ENCODE measurements around the gene OR7D4. TPM values are rescaled to one million over a fixed set of nuclear protein-coding genes. Genes with fewer than 3 reads are reported as not detected.

OR7D4 gene
- total and polyA plus RNA-seq, 7 experiments from 2014 or later = not detected

DNA sequence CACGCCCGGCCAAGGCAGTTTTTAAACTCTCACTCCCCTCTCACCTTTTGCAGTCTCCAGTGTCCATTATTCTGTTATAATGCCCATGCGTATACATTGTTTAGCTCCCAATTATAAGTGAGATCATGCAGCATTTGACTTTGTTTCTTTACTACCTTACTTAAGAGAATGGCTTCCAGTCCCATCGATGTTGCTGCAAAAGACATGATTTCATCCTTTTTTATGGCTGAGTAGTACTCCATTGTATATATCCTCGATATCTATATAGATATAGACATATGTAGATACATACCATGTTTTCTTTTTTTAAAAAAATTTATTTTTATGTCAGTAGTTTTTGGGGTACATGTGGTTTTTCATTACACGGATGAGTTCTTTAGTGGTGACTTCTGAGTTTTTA, 32.2 kb downstream of the OR7D4 start:
- Histone ChIP-seq H3K27me3 (ENCODE audit: control insufficient read depth in 2 of 2, insufficient read depth in 2 of 2, low read length in 2 of 2) (no peaks in the 10 kb centered on the region), H3K27ac (ENCODE audit: low read depth, low read length) (no peak overlapping the region), H3K36me3 (ENCODE audit: control insufficient read depth in 2 of 3, insufficient read depth in 3 of 3, low read length in 3 of 3) (no peaks in the 10 kb centered on the region), H3K4me1 (ENCODE audit: control insufficient read depth in 2 of 2, insufficient read depth in 2 of 2, low read length in 2 of 2) (no peaks in the 10 kb centered on the region), H3K9me3 (ENCODE audit: control insufficient read depth in 2 of 3, low read length in 3 of 3) (peaks cover 0 to 8% (median 0%) of the 10 kb centered on the region in 3 experiments), H3K4me3 (ENCODE audit: low read length) (no peak overlapping the region)
- ChIA-PET CTCF (no interaction called here), POLR2A (no interaction called here)
- no peak for ATAC-seq
- H3K27me3 Mint-ChIP-seq = peaks cover 0 to 30% (median 24%) of the 10 kb centered on the region in 5 donors
- no peaks in the 10 kb centered on the region for H3K4me1 Mint-ChIP-seq
- no peak overlapping the region for H3K27ac Mint-ChIP-seq
- intact Hi-C loops (cut with micrococcal nuclease) = no loop called here
- no peak overlapping the region for H3K4me3 Mint-ChIP-seq
- H3K36me3 Mint-ChIP-seq = peaks cover 0 to 25% (median 0%) of the 10 kb centered on the region in 5 donors
- no peak for DNase-seq
- H3K9me3 Mint-ChIP-seq = peaks cover 0 to 44% (median 24%) of the 10 kb centered on the region in 11 donors

DNA sequence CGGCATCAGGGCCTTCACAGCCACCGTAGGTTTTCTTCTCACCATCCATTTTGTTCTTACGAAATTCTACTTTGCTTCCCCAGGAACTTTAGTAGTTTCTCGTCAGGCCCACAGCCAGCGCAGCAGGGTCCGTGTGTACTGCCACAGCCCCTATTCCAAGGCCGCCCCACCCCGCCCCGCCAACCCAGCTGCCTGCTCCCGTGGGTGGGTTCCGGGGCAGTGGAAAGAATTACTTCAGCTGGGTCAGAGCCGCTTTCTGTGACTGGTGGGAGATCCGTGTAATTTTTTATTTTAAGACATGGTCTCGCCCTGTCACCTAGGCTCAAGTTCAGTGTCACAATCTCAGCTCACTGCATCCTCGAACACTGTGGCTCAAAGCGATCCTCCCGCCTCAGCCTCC, 36.4 kb downstream of the OR7D4 start:
- CTCF ChIA-PET = no interaction called here
- H3K4me1 ChIP-seq (ENCODE audit: control insufficient read depth in 2 of 2, insufficient read depth in 2 of 2, low read length in 2 of 2) = no peaks in the 10 kb centered on the region
- Mint-ChIP-seq H3K36me3 (peaks cover 0 to 30% (median 0%) of the 10 kb centered on the region in 5 donors), H3K9me3 (peaks cover 0 to 28% (median 6%) of the 10 kb centered on the region in 11 donors), H3K4me1 (no peaks in the 10 kb centered on the region), H3K4me3 (no peak overlapping the region), H3K27ac (no peak overlapping the region), H3K27me3 (peaks cover 0 to 17% (median 4%) of the 10 kb centered on the region in 5 donors)
- POLR2A ChIA-PET = no interaction called here
- no peak overlapping the region for H3K27ac ChIP-seq (ENCODE audit: low read depth, low read length)
- no peak overlapping the region for H3K4me3 ChIP-seq (ENCODE audit: low read length)
- no peaks in the 10 kb centered on the region for H3K36me3 ChIP-seq (ENCODE audit: control insufficient read depth in 2 of 3, insufficient read depth in 3 of 3, low read length in 3 of 3)
- H3K9me3 ChIP-seq (ENCODE audit: control insufficient read depth in 2 of 3, low read length in 3 of 3) = no peaks in the 10 kb centered on the region
- intact Hi-C loops (cut with micrococcal nuclease) = no loop called here
- ATAC-seq (no peak), DNase-seq (no peak)
- no peaks in the 10 kb centered on the region for H3K27me3 ChIP-seq (ENCODE audit: control insufficient read depth in 2 of 2, insufficient read depth in 2 of 2, low read length in 2 of 2)

DNA sequence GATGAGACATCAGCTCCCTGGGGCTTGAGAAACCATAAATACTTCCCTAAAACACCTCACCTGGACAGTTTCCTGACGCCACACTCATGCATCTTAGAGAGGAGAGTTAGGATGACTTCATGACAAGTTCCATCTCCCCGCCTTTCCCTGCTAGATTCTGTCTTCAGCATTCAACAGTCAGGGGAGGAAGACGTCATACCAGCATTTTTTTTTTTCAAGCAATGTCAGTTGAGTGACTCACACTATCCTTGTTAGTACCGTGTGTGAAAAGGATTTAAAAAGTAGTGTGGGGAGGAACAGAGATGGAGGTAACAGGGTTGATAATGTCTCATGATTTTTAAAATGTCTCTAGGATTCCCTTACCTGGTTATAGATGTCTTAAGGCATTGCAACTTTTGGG, 40.5 kb downstream of the OR7D4 start, which contains the start of gene OR7D2:
Gene OR7D2, plus strand, starts transcription at position 79 of the 400 bp plus-strand sequence. CDS start 6,803 bp downstream, outside the sequence.
- ChIA-PET POLR2A (no interaction called here), CTCF (no interaction called here)
- H3K27me3 Mint-ChIP-seq = peaks cover 0 to 11% (median 9%) of the 10 kb centered on the region in 5 donors
- no peak within 1 kb of the TSS for H3K27ac ChIP-seq (ENCODE audit: low read depth, low read length)
- H3K4me3 Mint-ChIP-seq = no peak within 1 kb of the TSS
- no peaks in the 10 kb centered on the region for H3K27me3 ChIP-seq (ENCODE audit: control insufficient read depth in 2 of 2, insufficient read depth in 2 of 2, low read length in 2 of 2)
- DNase-seq = no peak
- H3K4me1 Mint-ChIP-seq = no peaks in the 10 kb centered on the region
- no peak for ATAC-seq
- peaks cover 0 to 31% (median 5%) of the 10 kb centered on the region in 11 donors for H3K9me3 Mint-ChIP-seq
- no peaks in the 10 kb centered on the region for H3K9me3 ChIP-seq (ENCODE audit: control insufficient read depth in 2 of 3, low read length in 3 of 3)
- H3K4me3 ChIP-seq (ENCODE audit: low read length) = no peak within 1 kb of the TSS
- H3K36me3 ChIP-seq (ENCODE audit: control insufficient read depth in 2 of 3, insufficient read depth in 3 of 3, low read length in 3 of 3) = no peaks in the 10 kb centered on the region
- intact Hi-C loops (cut with micrococcal nuclease) = no loop called here
- H3K4me1 ChIP-seq (ENCODE audit: control insufficient read depth in 2 of 2, insufficient read depth in 2 of 2, low read length in 2 of 2) = no peaks in the 10 kb centered on the region
- peak within 1 kb of the TSS in 1 of 9 donors; percentile 39 for H3K27ac Mint-ChIP-seq
- H3K36me3 Mint-ChIP-seq = peaks cover 0 to 33% (median 4%) of the 10 kb centered on the region in 5 donors

DNA sequence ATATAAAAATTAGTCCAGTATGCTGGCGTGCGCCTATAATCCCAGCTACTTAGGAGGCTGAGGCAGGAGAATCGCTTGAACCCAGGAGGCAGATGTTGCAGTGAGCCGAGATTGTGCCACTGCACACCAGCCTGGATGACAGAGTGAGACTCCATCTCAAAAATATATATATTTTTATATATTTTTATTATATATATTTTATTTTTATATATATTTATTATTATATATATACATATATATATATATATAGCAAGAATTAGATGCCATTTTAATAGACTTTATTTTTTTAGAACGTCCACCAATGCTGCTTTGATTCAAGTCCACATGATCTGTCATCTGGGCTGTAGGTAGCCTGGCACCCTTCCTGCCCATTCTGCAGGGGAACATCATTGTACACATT, 44.1 kb downstream of the OR7D4 start:
- Histone ChIP-seq H3K27me3 (ENCODE audit: control insufficient read depth in 2 of 2, insufficient read depth in 2 of 2, low read length in 2 of 2) (no peaks in the 10 kb centered on the region), H3K36me3 (ENCODE audit: control insufficient read depth in 2 of 3, insufficient read depth in 3 of 3, low read length in 3 of 3) (no peaks in the 10 kb centered on the region), H3K4me3 (ENCODE audit: low read length) (no peak overlapping the region), H3K9me3 (ENCODE audit: control insufficient read depth in 2 of 3, low read length in 3 of 3) (no peaks in the 10 kb centered on the region), H3K27ac (ENCODE audit: low read depth, low read length) (no peak overlapping the region), H3K4me1 (ENCODE audit: control insufficient read depth in 2 of 2, insufficient read depth in 2 of 2, low read length in 2 of 2) (no peaks in the 10 kb centered on the region)
- no peak for DNase-seq
- ATAC-seq = no peak
- Mint-ChIP-seq H3K27ac (no peak overlapping the region), H3K4me1 (no peaks in the 10 kb centered on the region), H3K27me3 (peaks cover 0 to 11% (median 9%) of the 10 kb centered on the region in 5 donors), H3K9me3 (peaks cover 0 to 46% (median 10%) of the 10 kb centered on the region in 11 donors), H3K36me3 (peaks cover 0 to 32% (median 4%) of the 10 kb centered on the region in 5 donors), H3K4me3 (no peak overlapping the region)
- ChIA-PET CTCF (no interaction called here), POLR2A (no interaction called here)
- intact Hi-C loops (cut with micrococcal nuclease) = no loop called here

DNA sequence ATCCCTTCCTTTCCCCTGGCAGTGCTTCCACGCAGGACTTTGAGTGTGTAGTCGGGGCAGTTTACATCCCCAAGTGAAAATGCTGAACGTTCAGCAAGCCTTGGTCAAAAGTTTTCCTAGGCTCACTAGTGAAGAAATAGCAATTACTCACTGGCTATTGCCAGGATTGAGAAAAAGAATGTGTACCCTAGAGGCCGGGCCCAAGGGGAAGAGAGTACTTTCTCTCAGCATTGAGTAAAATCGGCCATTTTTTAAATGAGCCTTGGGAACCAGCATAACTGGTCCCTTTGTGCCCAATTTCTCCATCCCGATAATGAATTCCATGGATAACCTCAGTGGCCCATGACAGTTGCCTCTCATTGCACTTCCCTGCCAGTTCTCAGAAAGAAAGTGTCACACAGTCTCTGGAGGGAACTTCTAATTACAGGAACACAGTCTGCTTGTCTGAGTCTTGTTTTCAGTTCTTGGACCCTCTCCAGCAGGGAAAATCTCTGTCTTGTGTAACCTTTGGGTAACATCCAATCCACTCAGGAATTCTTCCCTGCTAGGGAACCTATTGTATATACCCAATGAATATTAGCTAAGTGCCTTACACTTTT, 47.9 kb downstream of the OR7D4 start:
- H3K27ac ChIP-seq (ENCODE audit: low read depth, low read length) = no peak overlapping the region
- no peaks in the 10 kb centered on the region for H3K4me1 ChIP-seq (ENCODE audit: control insufficient read depth in 2 of 2, insufficient read depth in 2 of 2, low read length in 2 of 2)
- no peak overlapping the region for H3K27ac Mint-ChIP-seq
- DNase-seq (no peak), ATAC-seq (no peak)
- peaks cover 0 to 13% (median 0%) of the 10 kb centered on the region in 3 experiments for H3K36me3 ChIP-seq (ENCODE audit: control insufficient read depth in 2 of 3, insufficient read depth in 3 of 3, low read length in 3 of 3)
- no peaks in the 10 kb centered on the region for H3K9me3 ChIP-seq (ENCODE audit: control insufficient read depth in 2 of 3, low read length in 3 of 3)
- H3K9me3 Mint-ChIP-seq = peaks cover 0 to 71% (median 8%) of the 10 kb centered on the region in 11 donors
- peaks cover 0 to 2% (median 0%) of the 10 kb centered on the region in 7 donors for H3K4me1 Mint-ChIP-seq
- H3K27me3 Mint-ChIP-seq = no peaks in the 10 kb centered on the region
- POLR2A ChIA-PET = no interaction called here
- H3K27me3 ChIP-seq (ENCODE audit: control insufficient read depth in 2 of 2, insufficient read depth in 2 of 2, low read length in 2 of 2) = no peaks in the 10 kb centered on the region
- CTCF ChIA-PET = no interaction called here
- H3K4me3 ChIP-seq (ENCODE audit: low read length) = no peak overlapping the region
- H3K36me3 Mint-ChIP-seq = peaks cover 4 to 29% (median 13%) of the 10 kb centered on the region in 5 donors
- H3K4me3 Mint-ChIP-seq = no peak overlapping the region
- intact Hi-C loops (cut with micrococcal nuclease) = no loop called here

DNA sequence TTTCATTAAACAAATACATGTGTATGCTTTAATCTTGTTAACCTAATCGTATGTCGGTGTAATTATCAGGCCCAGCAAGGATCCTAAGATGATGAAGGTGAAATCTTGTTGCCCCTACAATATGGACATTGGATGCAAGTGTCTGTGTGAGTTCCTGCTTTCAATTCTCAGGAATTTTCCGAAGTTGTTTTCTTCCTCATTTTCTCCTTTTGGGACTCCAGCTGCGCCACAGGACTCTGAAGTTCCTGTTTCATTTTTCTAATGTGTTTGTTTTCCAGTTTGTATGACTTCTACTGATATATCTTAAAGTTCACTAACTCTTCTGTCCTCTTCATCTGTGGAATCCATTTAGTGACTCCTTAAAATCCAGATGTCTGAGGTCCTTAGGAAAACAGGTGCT, 52.5 kb downstream of the OR7D4 start:
- H3K4me1 Mint-ChIP-seq = peaks cover 0 to 3% (median 0%) of the 10 kb centered on the region in 7 donors
- H3K4me3 Mint-ChIP-seq = no peak overlapping the region
- Histone ChIP-seq H3K4me1 (ENCODE audit: control insufficient read depth in 2 of 2, insufficient read depth in 2 of 2, low read length in 2 of 2) (no peaks in the 10 kb centered on the region), H3K27me3 (ENCODE audit: control insufficient read depth in 2 of 2, insufficient read depth in 2 of 2, low read length in 2 of 2) (no peaks in the 10 kb centered on the region), H3K9me3 (ENCODE audit: control insufficient read depth in 2 of 3, low read length in 3 of 3) (peaks cover 0 to 3% (median 0%) of the 10 kb centered on the region in 3 experiments), H3K4me3 (ENCODE audit: low read length) (no peak overlapping the region), H3K36me3 (ENCODE audit: control insufficient read depth in 2 of 3, insufficient read depth in 3 of 3, low read length in 3 of 3) (peaks cover under 1 to 41% (median 4%) of the 10 kb centered on the region in 3 experiments), H3K27ac (ENCODE audit: low read depth, low read length) (no peak overlapping the region)
- no peak overlapping the region for H3K27ac Mint-ChIP-seq
- ChIA-PET CTCF (no interaction called here), POLR2A (no interaction called here)
- H3K9me3 Mint-ChIP-seq = peaks cover 0 to 90% (median 22%) of the 10 kb centered on the region in 11 donors
- H3K36me3 Mint-ChIP-seq = peaks cover 21 to 61% (median 53%) of the 10 kb centered on the region in 5 donors
- no peak for DNase-seq
- intact Hi-C loops (cut with micrococcal nuclease) = no loop called here
- H3K27me3 Mint-ChIP-seq = no peaks in the 10 kb centered on the region
- no peak for ATAC-seq

DNA sequence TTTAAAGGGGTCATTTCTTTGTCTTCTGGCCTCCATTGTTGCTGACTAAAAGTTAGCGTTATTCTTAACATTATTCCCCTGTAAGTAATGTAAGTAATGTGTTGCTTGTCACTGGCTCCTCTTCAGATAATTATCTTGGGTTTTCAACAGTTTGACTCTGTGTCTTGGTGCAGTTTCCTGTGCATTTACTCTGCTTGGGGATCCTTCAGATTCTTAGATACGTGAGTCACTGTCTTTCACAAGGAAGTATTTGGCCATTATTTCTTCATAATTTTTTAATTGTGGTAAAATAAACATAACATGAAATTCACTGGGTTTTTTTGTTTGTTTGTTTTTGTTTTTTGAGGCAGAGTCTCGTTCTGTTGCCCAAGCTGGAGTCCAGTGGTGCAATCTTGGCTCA, 54.1 kb downstream of the OR7D4 start:
- Histone ChIP-seq H3K36me3 (ENCODE audit: control insufficient read depth in 2 of 3, insufficient read depth in 3 of 3, low read length in 3 of 3) (peaks cover 16 to 56% (median 17%) of the 10 kb centered on the region in 3 experiments), H3K27ac (ENCODE audit: low read depth, low read length) (no peak overlapping the region), H3K9me3 (ENCODE audit: control insufficient read depth in 2 of 3, low read length in 3 of 3) (peaks cover 0 to 18% (median 12%) of the 10 kb centered on the region in 3 experiments), H3K4me3 (ENCODE audit: low read length) (no peak overlapping the region), H3K27me3 (ENCODE audit: control insufficient read depth in 2 of 2, insufficient read depth in 2 of 2, low read length in 2 of 2) (no peaks in the 10 kb centered on the region), H3K4me1 (ENCODE audit: control insufficient read depth in 2 of 2, insufficient read depth in 2 of 2, low read length in 2 of 2) (no peaks in the 10 kb centered on the region)
- ChIA-PET POLR2A (no interaction called here), CTCF (no interaction called here)
- Mint-ChIP-seq H3K27me3 (no peaks in the 10 kb centered on the region), H3K4me1 (peaks cover 0 to 3% (median 0%) of the 10 kb centered on the region in 7 donors), H3K27ac (no peak overlapping the region), H3K9me3 (peaks cover 0 to 95% (median 37%) of the 10 kb centered on the region in 11 donors), H3K4me3 (no peak overlapping the region), H3K36me3 (peaks cover 37 to 77% (median 69%) of the 10 kb centered on the region in 5 donors)
- ATAC-seq (no peak), DNase-seq (no peak)
- intact Hi-C loops (cut with micrococcal nuclease) = no loop called here

Measured in naive thymus-derived CD4-positive, alpha-beta T cell (primary cell).